ENCODE data around the gene UBE2K. TPM values are rescaled to one million over a fixed set of nuclear protein-coding genes. Genes with fewer than 3 reads are reported as not detected.

UBE2K gene
- total and polyA plus RNA-seq, 10 of the 15 experiments (the other 5 are each of a cell fraction or from before 2014, with no cell fraction given): 17.0 to 141 (median 75.5) TPM

GRCh38 chr4:39657465-39657864 is 40.5 kb upstream of the UBE2K start (continued):
- TF ChIP-seq MAX (IDR thresholded peaks at IDR 0.05; ENCODE audit: low read depth, low read length): no peak
- TF ChIP-seq FOXK2 (IDR thresholded peaks at IDR 0.05): no peak
- TF ChIP-seq SKIL (IDR thresholded peaks at IDR 0.05; ENCODE audit: low read depth, poor library complexity, severe bottlenecking): peak; percentile 88
- peak in 1 of 2 experiments; percentile 76; a peak in 3 of 4 replicates for TF ChIP-seq EP300 (IDR thresholded peaks at IDR 0.05; ENCODE audit: borderline replicate concordance in 1 of 2, control insufficient read depth in 1 of 2, low read depth in 2 of 2, low read length in 2 of 2)
- TF ChIP-seq BCL11A (IDR thresholded peaks at IDR 0.05; ENCODE audit: low read depth, low read length): no peak; the same call in 1 of the 2 replicates
- no peak for TF ChIP-seq ZBTB11 (CRISPR knock-in tag; IDR thresholded peaks at IDR 0.05)
- peak; percentile 79 for TF ChIP-seq RUNX3 (IDR thresholded peaks at IDR 0.05; ENCODE audit: low read length)
- no peak for TF ChIP-seq SUZ12 (IDR thresholded peaks at IDR 0.05; ENCODE audit: unreplicated experiment)
- peak; percentile 51; the same call in 1 of the 2 replicates for TF ChIP-seq MEF2A (IDR thresholded peaks at IDR 0.05; ENCODE audit: insufficient read depth, low read depth, low read length)
- peak; percentile 95 for TF ChIP-seq IKZF2 (IDR thresholded peaks at IDR 0.05)
- TF ChIP-seq PML (IDR thresholded peaks at IDR 0.05; ENCODE audit: low read length): no peak
